Measurements from ENCODE around the gene MRPL34.
A peak's percentile ranks its signal among the peaks of the same experiment; 100 is the strongest.

The MRPL34 gene

GRCh38 chr19:17311455-17312188 is 6.0 kb downstream of the MRPL34 start:
- no peak for DNase-seq

- DNase-seq, result no peak
These were observed 6.8 kb downstream of the MRPL34 start for GRCh38 chr19:17312189-17313113.

DNA sequence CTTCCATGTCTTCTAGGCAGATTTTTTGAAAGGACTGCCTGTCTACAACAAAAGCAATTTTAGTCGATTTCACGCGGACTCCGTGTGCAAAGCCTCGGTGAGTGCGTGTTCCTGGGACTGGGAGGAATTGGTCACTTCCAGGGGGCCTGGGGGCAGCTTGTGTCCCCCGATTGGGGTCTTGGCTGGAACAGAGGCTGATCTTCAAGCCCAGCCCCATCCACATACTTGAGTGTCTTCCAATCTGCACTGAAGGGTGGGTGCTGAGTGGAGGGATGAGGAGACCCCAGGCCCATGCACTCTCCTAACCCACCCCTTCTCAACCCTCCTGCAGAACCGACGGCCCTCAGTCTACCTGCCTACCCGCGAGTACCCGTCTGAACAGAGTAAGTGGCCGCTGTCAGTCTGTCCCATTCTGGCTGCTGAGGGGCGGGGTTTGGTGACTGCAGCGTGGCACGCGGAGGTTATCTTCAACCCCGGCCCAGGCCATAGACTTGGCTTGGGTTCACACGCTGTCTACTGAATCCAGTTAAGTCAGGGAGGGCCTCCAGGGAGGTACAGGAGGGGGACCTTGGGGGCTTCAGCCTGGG is 8.4 kb downstream of the MRPL34 start:
- DNase-seq, result no peak

- DNase-seq, result no peak
These were observed 13.3 kb downstream of the MRPL34 start for GRCh38 chr19:17318966-17319365.

DNA sequence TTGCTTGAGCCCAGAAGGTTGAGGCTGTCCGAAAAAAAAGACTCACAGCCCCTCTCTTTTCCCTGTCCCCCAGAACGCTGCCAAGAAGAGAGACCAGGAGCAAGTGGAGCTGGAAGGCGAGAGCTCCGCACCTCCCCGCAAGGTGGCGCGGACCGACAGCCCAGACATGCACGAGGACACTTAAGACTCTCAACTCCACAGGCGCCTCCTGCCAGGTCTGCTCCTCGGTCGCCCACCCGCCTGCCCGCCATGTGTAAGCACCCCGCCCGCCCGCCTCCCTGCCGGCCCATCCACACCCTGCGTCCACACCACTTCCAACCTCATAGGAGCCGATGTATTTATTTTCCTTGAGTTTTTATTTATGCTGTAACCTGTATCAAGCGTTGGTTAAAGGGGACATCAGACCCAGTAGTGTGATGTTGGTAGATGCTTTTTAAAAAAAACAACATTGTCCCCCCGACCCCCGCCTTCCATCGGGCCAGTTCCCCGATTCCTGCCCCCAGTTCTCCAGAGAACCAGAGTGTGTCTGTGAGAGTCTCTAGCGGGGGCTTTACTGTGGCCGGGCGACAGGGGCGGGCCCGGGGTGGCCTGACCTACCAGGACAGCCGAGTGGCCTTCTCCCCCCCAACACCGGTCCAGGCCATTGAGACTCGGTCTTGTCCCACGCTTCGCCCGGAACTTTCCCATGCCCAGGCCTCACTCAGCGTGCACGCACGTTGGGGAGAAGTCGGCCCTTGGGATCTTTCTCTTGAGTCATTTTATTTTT is 14.0 kb downstream of the MRPL34 start:
- DNase-seq, result no peak

DNA sequence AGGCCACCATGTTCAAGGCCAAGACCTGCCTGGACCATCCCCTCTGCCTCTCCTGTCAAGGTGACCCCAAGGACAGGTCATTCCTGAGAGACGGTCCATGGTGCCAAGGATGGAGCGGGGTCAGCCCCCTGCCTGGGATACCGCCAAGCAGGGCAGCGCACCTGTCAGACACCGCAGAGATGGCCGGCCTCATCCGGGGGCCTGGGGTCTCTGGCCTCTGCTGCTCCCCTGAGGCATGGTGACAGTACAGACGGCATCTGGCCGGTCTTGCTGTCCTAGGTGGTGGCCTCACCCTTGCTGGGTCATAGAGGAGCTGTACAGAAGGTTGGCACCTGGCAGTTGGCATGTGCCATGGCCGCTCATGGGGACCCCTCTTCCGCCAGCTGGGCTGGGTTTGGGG is 14.8 kb downstream of the MRPL34 start:
- DNase-seq, result no peak

GRCh38 chr19:17321655-17322489 is 16.2 kb downstream of the MRPL34 start:
- no peak for DNase-seq

DNA sequence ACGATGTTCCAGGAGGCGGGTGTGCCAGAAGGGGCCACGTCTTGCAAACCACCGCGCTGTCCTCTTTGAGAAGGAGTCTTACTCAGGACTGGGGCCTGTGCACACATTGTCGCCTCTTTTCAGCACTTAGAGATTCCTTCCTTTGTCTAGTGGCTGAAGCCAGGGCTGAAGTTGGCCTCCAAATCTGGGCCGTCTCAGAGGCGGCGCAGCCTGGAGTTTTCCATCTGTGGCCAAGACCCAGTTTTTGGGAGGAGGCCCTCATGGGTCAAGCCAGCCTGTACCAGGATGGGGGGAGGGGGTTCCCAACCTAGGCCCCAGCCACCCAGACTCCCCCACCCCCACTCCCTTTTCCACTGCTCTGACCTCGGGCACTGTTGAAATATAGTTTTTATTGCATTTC is 17.2 kb downstream of the MRPL34 start:
- DNase-seq, result no peak

DNA sequence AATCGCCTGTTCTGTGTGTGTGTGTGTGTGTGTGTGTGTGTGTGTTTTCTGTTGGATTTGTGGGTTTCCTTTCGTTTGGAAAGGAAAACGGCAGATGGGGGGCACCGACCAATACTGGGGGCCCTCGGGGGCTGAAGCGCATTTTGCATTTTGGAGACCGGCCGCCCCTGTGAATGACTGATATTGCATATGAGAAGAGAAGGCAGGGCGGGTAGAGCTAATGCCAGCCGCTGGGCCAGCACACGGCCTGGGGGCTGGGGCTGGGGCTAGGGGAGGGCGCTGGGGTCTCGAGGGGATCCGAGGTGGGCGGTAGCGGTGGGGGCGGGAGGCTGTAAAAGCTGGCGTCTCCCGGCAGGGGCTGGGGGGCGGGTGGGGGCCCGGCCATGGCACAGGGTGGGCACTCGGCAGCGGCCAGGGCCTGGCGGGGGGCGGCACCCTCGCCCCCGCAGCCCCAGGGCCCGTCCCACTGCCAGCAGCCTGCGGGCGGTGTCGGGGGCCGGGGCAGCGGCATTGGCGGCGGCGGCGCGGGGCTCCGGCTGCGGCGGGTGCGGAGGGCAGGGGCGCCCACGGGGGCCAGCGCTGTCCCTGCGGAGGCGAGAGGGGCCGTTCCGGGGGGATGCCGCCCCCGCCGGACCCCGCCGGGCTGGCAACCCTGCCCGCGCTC is 17.8 kb downstream of the MRPL34 start:
- no peak for DNase-seq

DNA sequence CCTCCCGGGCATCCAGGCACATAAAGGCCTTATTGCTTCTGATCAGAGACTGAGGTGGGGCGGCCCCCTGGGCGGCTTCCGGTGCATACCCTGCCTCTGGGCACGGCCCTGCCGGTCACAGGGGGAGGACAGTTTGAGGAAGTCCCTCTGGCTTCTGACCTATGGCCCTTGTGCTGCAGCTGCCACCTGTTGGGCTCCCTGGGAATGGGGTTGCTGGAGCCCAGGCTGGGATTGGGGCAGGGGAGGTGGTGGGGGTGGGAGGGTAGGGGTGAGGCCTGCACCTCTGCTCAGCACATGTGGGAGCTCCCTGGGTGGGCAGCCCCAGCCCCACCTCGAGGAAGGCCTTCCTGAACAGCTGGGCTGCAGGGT is 18.3 kb downstream of the MRPL34 start:
- no peak for DNase-seq

GRCh38 chr19:17324357-17325114 is 18.9 kb downstream of the MRPL34 start:
- no peak for DNase-seq

DNA sequence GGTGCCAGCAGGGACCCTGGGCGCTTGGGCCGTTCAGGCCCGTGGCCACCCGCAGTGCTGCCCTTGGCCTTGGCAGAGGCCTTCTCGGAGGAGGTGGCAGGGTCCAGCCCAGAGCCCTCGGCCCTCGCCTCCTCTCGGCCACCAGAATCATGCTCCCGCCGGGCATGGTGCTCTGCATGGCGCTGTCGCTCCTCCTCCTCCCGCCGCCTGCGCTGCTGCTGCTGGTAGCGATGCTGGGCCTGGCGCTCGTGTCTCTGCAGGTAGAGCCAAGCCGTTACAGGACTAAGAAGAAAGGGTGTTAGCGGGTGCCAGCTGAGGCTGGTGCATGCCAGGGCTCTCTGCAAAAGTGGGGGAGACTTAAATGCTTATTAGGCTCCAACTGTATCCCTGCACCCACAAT is 19.5 kb downstream of the MRPL34 start:
- DNase-seq, result no peak

DNA sequence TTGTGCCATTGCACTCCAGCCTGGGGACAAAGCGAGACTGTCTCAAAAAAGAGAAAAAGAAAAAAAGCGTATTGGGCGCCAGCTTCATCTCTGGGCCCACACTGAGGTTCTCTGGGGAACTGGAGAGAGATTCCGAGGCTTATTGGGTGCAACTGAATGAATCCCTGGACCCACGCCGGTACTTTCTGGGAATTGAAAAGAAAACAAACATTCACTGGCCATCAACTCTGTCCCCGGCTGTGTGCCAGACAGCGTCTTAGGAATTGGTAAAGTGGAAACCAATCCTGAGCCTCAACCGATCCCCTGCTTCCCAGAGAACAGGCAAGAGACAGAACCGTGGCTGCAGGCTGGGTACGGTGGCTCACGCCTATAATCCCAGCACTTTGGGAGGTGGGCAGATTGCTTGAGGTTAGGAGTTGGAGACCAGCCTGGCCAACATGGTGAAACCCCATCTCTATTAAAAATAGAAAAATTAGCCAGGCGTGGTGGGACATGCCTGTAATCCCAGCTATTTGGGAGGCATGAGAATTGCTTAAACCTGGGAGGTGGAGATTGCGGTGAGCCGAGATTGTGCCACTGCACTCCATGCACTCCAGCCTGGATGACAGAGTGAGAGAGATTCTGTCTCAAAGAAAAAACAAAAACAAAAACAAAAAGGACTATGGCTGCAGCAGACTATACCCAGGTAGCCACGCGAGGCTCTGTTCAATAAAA is 20.4 kb downstream of the MRPL34 start:
- DNase-seq, result no peak

DNA sequence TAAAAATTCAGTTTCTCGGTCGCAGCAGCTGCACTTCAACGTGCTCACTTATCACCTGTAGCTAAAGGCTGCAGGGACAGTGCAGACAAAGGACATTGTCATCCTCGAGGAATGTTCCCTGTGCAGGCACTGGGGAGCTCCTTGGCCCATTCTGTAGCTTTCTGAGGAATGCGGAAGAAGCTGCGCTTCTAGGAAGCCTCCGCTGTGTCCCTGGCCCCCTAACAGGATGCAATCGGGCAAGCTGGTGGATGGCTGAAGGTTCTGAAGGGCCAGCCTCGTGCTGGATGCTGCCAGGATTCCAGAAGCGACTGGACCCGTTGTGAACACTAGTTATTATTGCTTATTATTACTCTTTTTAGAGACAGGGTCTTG is 20.9 kb downstream of the MRPL34 start:
- no peak for DNase-seq

- DNase-seq, result no peak
These were observed 21.5 kb downstream of the MRPL34 start for GRCh38 chr19:17327068-17327653.

- peak; percentile 52 for DNase-seq
These were observed 22.2 kb downstream of the MRPL34 start for GRCh38 chr19:17327654-17328516.

DNA sequence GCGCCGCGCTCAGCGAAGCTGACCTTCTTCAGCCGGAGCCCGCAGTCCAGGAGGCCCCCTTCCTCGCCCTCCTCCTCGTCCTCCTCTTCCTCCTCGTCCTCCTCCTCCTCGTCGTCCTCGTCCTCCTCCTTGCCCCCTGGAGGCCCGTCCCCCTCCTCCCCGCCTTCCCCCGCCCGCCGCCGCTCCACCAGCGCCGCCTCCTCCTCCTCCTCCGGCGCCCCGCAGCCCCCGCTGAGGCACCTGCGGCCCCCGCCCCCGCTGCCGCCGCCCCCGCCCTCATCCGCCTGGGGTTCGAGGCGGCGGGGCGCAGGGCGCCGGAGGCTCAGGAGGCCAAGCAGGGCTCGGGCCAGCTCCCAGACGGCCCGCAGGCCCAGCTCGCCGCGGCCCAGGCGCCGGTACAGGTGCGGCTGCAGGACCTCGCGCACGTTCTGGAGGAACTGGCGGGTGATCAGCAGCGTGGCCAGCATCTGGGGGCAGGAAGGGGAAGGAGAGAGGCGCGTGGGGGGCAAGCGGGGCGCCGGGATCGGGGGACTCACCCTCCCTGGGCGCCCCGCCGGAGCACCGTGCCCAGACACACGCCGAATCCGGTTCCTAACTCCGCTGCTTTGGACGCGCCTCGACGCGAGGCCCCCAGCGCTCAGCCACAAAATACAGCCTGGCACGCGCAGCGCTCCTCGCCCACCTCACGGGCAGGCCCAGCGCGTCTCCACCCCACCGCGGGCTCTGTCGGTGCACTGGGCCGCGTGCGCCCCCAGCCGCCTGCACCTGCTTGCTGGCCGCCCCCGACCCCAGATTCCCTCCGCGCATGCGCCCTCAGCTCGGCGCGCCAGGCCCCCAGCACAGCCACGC is 23.1 kb downstream of the MRPL34 start:
- peak; percentile 17 for DNase-seq
